Stimulated activated CD4-positive, alpha-beta T cell treated with anti-CD3 and anti-CD28 coated beads, Interleukin-1b, Interleukin-23, amount 100 ng/mL, for 48 hours (primary cell): Measurements from ENCODE around the gene NHLRC4.

Experiments
- DNase-seq: peaks from one replicate; pipeline ENCODE4 v3.0.0-alpha.2; 2020

The NHLRC4 gene

DNA sequence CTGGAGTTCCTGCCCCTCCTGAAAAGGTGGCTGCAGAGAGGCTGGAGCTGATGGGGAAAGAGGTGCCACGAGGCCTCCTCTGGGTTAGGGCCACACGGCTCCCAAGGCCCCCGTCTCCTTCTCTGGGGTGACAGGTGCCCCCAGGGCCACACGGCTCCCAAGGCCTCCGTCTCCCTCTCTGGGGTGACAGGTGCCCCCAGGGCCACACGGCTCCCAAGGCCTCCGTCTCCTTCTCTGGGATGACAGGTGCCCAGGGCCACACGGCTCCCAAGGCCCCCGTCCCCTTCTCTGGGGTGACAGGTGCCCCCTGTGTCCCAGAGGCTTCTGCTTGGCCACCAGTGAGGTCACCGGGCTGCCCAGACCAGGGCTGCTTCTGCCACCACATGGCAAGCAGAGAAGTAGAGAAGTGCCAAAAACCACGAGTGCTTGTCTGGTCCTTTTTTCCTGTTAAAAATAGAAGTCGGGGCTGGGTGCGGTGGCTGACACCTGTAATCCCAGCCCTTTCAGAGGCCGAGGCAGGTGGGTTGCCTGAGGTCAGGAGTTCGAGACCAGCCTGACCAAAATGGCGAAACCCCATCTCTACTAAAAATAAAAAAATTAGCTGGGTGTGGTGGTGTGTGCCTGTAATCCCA is 35.2 kb upstream of the NHLRC4 start:
- DNase-seq: no peak

DNA sequence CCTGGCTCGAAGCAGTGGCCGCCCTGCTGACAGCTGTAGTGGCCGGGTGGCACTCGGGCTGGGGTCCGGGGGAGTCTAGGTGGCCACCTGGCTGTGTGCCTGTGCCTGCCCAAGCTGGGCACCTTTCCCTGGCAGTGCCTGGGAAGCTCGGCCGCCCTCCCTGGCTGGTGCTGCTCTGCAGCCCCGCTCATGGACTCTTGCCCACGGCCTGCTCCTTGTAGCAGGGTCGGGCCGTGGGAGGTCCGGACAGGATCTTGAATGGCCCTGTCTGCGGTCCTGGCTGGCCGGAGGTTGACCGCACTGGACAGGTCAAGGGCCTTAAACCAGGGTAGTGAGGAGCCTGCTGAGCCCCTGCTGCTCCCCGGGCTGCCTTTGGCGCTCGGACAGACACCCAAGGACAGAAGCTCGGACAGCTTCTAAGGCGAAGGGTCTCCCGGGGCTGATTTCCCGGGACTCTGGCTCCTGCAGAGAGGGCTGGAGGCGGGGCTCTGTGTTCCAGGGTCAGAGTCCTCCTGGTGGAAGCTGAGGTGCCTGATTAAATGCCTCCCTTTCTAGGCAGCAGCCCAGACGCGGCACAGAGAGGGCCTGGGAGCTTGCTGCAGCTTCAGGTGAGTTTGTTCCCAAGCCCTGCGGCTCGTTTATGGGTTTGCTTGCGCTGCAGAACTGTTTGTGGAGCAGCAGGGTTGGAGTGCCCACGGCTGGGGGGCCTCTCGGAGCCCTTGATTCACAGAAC is 33.2 kb upstream of the NHLRC4 start:
- no peak for DNase-seq

DNA sequence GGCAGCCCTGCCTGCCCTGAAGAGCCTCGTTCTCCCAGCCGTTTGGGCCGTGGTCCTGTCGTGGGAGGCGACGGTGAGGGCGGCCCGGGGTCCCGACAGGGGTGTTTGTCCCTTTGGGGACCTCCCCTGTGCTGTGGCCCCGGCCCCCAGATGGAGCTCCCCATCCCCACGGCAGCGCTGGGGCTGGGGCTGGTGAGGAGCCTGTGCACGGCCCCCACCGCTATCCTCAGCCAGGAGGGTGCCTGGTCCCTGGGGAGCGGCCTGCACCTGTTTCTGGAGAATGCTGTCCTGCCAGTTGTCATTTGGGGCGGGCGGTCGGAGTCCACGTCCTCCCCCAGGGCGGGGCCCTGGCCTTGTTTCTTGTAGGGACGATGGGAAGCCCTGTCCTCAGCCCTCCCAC is 32.7 kb upstream of the NHLRC4 start:
- no peak for DNase-seq

DNA sequence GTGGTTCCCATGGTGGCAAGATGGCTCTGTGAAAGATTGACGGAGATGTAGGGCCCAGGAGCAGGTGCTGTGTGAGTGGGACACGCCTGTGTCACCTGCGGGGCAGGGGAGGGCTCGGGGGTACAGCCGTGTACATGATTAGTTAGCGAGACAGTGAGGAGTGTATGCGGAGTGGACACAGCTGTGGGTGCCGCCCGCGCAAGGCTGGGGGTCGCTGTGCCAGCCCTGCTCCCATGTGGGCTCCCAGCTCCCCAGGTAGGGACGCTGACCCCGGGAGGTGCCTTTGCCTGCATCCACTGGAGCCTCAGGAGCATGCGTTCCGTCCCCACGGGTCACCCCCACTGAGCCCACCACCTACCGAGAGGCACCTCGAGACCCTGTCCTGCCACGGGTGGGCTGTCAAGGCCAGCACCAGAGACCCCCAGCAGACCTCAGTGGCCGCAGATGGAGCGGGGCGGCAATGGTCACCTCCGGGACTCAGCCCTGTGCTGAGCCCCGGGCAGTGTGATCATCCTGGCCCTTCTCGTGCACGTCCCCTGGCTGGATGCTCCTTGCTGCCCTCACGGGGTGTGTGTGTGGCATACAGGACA is 31.9 kb upstream of the NHLRC4 start:
- DNase-seq: no peak

DNA sequence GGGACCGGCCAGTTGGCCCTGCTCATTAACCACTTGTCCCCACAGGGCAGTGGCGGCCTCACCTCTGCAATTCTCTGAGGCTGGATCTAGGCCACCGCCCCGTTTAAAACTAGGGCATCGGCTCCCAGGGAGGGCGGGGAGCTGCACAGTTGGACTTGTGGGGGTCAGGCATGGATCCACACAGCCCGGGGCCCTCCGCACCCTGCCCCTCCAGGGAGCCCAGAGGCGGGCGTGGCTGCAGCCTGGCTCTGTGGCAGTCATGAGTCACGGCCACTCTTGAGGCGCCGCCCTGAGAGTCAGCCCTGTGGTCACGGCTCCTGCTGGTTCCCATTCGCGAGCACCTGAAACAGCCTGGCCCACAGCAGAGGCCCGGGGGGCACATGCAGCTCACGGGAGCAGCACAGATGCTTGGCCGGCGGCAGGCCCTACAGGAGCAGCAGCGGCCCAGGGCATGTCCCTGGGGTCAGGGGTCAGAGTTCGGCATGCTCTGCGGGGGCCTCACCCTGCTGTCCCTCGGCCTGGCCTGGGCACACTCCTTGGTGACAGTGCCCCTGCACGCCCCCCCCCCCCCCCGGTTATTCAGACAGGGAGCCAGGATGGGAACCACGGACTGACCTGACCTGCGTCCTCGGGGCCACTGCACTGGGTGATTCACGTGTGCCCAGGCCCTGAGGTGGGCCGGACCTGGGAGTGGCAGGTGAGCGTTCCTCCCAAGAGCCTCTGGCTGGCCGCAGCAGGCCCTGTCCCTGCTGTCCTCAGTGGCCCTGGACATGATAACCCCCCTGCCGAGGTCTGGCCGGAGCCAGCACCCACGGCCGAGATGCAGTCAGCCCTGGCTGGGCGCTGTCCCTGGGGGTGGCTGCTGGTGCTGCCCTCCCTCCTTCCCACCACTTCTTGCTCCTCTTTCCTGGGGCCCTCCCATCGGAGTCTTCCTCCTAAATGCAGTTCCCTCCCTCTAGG is 31.1 kb upstream of the NHLRC4 start:
- DNase-seq: no peak

DNA sequence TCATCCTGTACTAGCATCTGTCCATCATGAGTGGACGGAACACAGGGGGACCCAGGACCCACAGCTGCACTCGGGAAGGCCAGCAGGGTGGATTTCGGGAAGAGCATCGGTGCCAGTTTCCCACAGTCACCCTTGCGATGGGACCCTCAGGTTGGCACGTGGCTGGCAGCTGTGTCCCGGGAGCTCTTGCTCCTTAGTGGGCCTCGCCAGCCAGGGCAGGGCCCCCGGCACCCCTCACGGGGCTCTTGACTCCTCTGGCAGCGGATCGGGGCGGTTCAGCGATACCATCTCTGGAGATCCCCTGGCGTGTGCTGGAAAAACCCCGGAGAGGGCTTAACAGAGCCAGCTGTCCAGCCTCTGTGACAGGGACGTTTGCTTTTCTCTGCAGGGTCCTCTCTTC is 30.1 kb upstream of the NHLRC4 start:
- DNase-seq: no peak

DNA sequence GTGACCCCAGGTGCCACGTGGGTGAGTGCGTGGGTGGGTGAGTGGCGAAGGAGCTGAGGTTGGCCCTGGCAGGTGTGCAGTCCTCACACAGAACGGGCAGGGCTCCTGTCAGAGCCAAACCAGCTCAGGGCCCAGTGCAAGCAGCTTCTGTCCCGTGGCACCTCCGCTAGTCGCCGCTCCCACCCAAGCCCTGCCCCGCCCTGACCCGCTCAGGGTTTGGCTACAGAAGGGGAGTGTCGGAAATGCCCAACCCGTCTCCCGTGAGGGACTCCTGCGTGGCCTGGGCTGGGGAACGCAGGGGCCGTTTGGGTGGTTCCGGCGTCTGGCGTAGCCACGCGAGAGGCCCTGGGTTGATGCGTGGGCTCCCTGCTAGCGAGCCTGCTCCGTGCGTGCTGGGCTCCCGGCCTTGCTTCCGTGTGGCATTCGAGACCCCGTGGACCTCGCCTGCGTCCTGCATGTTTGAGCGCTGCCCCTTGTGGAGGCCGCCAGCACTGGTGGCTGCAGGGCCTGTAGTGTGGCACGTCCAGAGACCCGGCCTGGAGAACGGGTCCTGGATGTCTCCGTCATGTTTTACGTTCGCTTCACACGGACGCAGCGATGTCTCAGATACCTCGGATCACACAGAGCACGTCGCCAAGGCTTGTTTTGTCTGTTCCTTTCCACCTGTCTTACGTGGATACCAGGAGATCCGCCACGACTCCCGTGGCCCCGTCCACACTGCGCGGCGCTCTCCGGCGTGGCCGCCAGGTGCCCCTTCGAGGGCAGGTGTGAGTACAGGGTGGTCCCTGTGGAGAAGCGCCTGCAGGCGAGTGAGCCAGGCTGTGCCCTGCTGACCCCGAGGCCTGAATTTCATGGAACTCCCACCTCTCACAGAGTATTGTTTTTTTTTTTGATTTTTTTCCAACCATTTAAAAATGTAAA is 29.1 kb upstream of the NHLRC4 start:
- DNase-seq: no peak

DNA sequence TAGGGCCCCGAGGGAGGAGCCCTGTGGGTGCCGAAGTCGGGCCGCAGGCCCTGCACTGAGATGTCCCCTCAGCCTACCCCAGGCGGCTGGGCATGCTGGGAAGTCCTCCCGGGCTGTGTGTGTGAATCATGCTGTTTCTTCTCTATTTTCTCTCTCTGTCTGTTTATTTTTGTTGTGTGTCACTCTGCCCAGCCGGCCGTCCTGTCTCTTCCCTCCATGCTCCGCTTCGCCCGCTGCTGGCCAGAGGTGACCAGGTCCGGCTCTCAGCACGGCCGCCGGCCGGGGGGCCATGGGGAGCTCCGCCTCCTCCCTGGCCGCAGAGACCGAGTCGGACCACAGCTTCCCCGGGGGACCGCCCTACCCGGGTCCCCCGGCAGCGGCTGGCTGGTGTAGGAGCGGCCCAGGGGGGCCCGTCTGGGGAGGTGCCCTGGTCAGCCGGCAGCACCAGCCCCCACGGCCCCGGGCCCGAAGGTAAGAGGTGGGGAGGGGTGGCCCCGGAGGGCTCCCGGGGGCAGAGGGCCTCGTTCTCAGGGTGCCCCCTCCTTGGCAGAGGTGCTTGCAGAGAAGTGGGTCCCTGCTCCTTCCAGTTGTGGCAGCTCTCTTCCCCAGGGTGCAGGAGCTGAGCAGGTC is 26.8 kb upstream of the NHLRC4 start:
- no peak for DNase-seq

DNA sequence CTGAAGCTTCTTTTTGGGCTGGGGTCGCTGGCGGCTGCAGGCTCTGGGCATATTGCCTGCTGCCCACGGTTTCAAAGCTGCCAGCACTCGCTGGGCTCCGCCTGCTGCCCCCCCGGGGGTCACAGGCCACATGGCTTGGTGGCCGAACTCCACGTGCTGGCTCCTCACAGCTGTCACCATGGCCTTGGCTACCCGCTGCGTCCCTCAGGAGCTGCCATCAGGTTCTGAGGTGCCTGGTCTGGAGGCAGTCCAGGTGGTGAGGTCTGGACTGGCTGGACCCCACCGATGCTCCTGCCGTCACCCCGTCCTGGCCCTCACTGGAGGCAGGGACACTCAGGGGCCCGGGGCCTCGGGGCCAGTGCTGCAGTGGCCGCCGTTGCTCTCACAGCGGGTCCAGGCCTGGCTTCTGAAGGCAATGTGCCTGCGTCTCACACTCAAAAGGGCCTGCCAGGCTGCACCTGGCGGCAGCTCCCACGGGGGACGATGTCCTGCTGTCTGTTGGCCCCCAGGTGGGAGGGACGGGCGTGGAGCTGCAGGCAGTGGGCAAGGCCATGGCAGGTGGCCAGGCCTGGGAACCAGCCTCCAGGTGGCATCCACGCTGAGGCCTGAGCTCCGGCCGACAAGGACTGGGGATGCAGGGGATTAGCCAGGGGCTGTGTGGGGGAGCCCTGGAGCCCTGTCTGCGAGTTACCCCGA is 26.0 kb upstream of the NHLRC4 start:
- no peak for DNase-seq

DNA sequence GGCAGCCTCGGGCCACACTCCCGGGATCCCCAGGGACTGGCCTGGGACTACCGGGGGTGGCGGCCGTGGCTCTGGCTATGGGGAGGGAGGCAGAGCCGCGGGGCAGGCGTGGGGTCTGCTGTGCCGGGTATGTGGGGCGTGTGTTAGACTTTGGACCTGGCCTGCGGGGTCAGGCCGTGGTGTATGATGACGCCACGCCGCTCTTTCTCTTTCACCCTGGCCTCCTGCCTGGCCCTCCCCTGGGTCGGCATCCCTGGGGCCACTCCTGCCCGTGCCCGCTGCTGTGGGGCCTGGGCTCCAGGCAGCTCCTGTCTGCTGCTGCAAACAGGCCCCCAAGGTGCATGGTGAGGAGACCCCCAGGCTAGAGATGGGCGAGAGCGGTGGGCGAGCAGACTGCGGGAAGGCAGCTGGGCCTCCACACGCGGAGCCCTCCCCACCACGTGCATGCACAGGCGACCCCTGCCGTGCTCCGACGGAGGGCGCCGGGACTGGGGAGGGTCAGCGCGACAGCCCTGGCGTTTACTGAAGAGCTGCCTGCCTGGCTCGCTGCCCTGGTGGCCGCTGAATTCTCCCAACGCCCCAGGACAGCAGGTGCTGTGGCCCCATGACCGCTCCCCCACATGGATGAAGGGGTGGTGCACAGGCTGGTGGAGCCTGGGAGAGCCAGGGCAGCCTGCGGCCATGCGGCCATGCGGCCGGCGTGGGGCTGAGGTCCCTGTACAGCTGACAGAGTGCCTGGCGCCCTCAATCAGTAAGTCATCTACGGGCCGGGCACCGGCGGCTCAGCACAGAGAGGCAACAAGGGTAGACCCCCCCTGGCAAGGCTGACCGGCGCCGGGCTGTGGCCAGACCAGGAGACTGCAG is 23.3 kb upstream of the NHLRC4 start:
- no peak for DNase-seq

DNA sequence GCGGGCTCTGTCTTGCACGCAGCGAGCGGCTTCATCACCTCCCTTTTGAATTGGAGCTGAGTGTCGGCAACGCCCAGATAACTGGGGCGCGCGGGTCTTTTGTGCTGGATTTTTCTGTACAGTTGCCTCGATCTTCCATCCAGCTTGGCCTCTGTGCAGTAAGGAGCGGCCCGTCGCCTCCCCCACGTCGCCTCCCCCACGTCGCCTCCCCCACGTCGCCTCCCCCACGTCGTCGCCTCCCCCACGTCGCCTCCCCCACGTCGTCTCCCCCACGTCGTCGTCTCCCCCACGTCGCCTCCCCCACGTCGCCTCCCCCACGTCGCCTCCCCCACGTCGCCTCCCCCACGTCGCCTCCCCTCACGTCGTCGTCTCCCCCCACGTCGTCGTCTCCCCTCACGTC is 22.3 kb upstream of the NHLRC4 start:
- no peak for DNase-seq

DNA sequence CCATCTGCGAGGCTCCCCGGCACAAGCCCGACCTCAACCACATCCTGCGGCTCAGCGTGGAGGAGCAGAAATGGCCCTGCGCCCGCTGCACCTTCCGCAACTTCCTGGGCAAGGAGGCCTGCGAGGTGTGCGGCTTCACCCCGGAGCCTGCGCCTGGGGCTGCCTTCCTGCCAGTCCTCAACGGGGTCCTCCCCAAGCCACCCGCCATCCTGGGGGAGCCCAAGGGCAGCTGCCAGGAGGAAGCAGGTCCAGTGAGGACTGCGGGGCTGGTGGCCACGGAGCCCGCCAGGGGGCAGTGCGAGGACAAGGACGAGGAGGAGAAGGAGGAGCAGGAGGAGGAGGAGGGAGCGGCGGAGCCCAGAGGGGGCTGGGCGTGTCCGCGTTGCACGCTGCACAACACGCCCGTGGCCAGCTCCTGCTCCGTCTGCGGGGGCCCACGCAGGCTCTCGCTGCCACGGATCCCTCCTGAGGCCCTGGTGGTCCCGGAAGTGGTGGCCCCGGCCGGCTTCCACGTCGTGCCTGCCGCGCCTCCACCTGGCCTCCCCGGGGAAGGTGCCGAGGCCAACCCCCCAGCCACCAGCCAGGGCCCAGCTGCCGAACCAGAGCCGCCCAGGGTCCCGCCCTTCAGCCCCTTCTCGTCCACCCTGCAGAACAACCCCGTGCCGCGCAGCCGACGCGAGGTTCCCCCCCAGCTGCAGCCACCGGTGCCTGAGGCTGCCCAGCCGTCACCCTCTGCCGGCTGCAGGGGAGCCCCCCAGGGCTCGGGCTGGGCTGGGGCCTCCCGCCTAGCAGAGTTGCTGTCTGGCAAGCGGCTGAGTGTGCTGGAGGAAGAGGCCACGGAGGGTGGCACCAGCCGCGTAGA is 19.7 kb upstream of the NHLRC4 start:
- peak; percentile 50 for DNase-seq

DNA sequence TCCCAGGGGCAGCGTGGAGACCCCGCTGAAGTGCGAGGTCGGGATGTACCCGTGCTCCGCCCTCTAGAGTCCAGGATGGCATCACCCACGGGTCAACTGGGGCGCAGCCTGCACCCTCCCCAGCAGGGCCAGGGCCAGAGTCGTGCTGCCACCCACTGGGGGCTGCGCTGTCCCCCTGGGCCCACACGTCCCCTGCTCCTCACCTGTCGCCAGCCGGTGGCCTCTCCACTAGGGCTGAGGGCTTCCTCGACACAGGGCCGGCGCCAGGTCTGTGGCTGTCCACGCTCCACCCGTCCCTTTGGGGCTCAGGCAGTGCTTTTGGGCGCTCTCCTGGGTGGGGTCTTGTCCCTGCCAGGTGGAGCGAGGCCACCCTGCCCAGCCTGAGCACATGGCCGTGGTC is 18.2 kb upstream of the NHLRC4 start:
- DNase-seq: no peak

DNA sequence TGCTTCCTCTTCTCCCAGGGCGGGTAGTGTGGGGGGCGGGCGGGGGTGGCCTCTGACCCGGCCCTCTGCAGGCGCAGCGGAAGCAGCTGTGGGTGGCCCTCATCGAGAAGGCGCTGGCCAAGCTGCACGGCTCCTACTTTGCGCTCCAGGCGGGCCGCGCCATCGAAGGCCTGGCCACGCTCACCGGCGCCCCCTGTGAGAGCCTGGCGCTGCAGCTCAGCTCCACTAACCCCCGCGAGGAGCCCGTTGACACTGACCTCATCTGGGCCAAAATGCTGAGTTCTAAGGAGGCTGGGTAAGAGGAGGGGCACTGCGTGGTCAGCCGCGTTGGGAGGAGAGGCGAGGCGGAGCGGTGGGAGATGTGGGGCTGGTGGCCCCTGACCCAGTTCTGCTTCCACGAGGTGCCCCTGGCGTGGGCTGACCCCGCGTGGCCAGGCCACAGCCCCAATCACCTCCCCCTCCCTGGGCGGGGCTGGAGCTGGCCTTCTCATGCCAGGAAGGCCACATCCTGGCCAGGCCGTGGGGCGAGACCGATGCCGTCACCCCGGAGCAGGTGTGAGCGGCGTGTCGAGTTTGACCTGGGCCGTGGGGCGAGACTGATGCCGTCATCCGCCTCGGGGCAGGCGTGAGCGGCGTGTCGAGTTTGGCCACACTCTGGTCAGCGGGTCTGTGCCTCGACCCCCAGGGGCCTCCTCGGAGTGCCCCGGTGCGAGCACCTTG is 17.1 kb upstream of the NHLRC4 start:
- no peak for DNase-seq

DNA sequence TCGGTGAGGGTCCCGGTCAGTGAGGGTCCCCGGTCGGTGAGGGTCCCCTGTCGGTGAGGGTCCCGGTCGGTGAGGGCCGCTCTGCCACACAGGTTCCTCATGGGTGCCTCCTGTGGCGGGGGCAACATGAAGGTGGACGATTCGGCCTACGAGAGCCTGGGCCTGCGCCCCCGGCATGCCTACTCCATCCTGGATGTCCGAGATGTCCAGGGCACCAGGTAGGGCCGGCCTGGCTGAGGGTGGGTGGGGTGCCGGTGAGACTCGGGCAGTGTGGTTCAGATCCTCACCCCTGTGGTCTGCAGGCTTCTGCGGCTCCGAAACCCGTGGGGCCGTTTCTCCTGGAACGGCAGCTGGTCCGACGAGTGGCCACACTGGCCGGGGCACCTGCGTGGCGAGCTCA is 15.6 kb upstream of the NHLRC4 start:
- no peak for DNase-seq

DNA sequence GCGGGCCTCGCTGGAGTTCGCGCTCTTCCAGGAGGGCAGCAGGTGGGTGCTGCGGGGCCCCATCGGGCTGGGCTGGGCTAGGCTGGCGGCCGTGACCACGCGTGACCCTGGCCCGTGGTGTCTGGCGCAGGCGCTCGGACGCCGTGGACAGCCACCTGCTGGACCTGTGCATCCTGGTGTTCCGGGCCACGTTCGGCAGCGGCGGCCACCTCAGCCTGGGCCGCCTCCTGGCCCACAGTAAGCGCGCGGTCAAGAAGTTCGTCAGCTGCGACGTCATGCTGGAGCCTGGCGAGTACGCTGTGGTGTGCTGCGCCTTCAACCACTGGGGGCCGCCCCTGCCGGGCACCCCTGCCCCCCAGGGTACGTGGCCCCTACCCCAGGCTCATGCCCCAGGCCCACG is 14.6 kb upstream of the NHLRC4 start:
- DNase-seq: no peak

DNA sequence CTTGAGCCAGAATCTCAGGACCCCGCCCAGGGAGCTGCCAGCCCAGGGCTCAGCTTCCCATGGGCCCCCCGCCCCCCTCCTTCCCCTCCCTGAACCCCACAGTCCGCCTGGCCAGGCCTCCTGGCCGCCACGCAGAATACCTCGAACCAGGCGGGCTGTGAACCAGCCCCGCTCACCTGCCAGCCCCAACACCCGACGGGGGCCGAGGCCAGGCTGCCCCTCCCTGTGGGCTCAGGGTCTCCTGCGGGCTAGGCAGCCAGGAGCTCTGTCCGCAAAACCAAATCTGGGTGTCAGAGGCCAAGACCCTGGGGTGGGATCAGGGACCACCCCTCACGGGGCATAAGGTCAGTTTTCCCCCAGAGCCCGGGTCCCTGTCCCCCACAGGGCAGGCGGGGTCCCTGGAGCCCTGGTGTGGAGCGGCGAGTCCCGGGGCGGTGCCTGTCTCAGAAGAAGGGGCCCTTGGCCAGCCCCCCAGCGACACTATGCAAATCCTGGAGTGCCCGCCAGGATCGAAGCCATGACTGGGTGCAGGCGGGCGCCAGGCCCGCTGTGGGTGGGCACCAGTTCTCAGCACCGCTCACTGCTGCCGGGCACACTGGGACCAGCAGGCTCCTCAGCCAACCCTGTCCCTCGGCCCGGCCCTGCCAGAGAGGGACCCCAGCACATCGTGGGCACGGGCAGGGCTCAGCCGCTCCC is 13.1 kb upstream of the NHLRC4 start:
- no peak for DNase-seq

DNA sequence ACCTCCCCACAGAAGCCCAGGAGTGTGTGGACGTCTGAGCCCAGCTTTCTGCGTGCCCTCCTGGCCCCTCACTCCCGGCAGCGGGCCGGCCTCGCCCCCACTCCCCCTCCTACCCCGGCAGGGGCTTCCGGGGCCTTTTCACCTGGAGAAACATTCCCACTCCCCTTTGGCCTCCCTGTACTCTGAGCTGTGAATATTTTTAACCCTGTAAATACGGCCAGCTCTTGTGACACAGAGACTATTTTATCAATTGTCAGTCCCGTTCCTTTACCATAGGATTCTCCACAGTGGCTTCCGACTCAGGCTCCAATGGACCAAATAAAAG is 12.5 kb upstream of the NHLRC4 start:
- no peak for DNase-seq
